ENCODE results near the gene RBFOX1.

RBFOX1 gene

GRCh38 chr16:7333180-7333725, 608 bp downstream of the RBFOX1 start:
- H3K9me3 ChIP-seq (ENCODE audit: control insufficient read depth, insufficient read depth, low read length) = peaks cover 1% of the 10 kb centered on the region
- no peaks in the 10 kb centered on the region for H3K4me1 ChIP-seq (ENCODE audit: control insufficient read depth, insufficient read depth, low read length)
- no peak for DNase-seq (ENCODE audit: low read depth, low spot score)
- H3K27ac ChIP-seq (ENCODE audit: low read length) = no peak overlapping the region
- no peak overlapping the region for H3K4me3 ChIP-seq (ENCODE audit: low read length)
- no CpG with 5 or more reads among the region's 6 CpGs for WGBS (ENCODE audit: insufficient coverage, insufficient read length)
- H3K27me3 ChIP-seq (ENCODE audit: control insufficient read depth, insufficient read depth, low read length) = no peaks in the 10 kb centered on the region
- no peaks in the 10 kb centered on the region for H3K36me3 ChIP-seq (ENCODE audit: control insufficient read depth, insufficient read depth, low read length)

GRCh38 chr16:7334801-7335560, 2.3 kb downstream of the RBFOX1 start:
- H3K4me1 ChIP-seq (ENCODE audit: control insufficient read depth, insufficient read depth, low read length) = no peaks in the 10 kb centered on the region
- H3K36me3 ChIP-seq (ENCODE audit: control insufficient read depth, insufficient read depth, low read length) = no peaks in the 10 kb centered on the region
- no peak overlapping the region for H3K27ac ChIP-seq (ENCODE audit: low read length)
- no peak for DNase-seq (ENCODE audit: low read depth, low spot score)
- no peak overlapping the region for H3K4me3 ChIP-seq (ENCODE audit: low read length)
- no CpG with 5 or more reads among the region's 3 CpGs for WGBS (ENCODE audit: insufficient coverage, insufficient read length)
- peaks cover 1% of the 10 kb centered on the region for H3K9me3 ChIP-seq (ENCODE audit: control insufficient read depth, insufficient read depth, low read length)
- no peaks in the 10 kb centered on the region for H3K27me3 ChIP-seq (ENCODE audit: control insufficient read depth, insufficient read depth, low read length)

GRCh38 chr16:7335991-7336634, 3.5 kb downstream of the RBFOX1 start:
- Histone ChIP-seq H3K4me1 (ENCODE audit: control insufficient read depth, insufficient read depth, low read length) (no peaks in the 10 kb centered on the region), H3K4me3 (ENCODE audit: low read length) (no peak overlapping the region), H3K36me3 (ENCODE audit: control insufficient read depth, insufficient read depth, low read length) (no peaks in the 10 kb centered on the region), H3K27me3 (ENCODE audit: control insufficient read depth, insufficient read depth, low read length) (no peaks in the 10 kb centered on the region), H3K27ac (ENCODE audit: low read length) (no peak overlapping the region), H3K9me3 (ENCODE audit: control insufficient read depth, insufficient read depth, low read length) (peaks cover 1% of the 10 kb centered on the region)
- DNase-seq (ENCODE audit: low read depth, low spot score) = no peak
- no CpG with 5 or more reads among the region's 3 CpGs for WGBS (ENCODE audit: insufficient coverage, insufficient read length)

- DNase-seq (ENCODE audit: low read depth, low spot score) = no peak
- Histone ChIP-seq H3K27me3 (ENCODE audit: control insufficient read depth, insufficient read depth, low read length) (no peaks in the 10 kb centered on the region), H3K9me3 (ENCODE audit: control insufficient read depth, insufficient read depth, low read length) (peaks cover 1% of the 10 kb centered on the region), H3K27ac (ENCODE audit: low read length) (no peak overlapping the region), H3K4me1 (ENCODE audit: control insufficient read depth, insufficient read depth, low read length) (no peaks in the 10 kb centered on the region), H3K36me3 (ENCODE audit: control insufficient read depth, insufficient read depth, low read length) (no peaks in the 10 kb centered on the region), H3K4me3 (ENCODE audit: low read length) (no peak overlapping the region)
- WGBS (ENCODE audit: insufficient coverage, insufficient read length) = no CpG with 5 or more reads among the region's 1 CpG
Observed at GRCh38 chr16:7336742-7337141, 4.1 kb downstream of the RBFOX1 start.

- Histone ChIP-seq H3K4me1 (ENCODE audit: control insufficient read depth, insufficient read depth, low read length) (no peaks in the 10 kb centered on the region), H3K4me3 (ENCODE audit: low read length) (no peak overlapping the region), H3K36me3 (ENCODE audit: control insufficient read depth, insufficient read depth, low read length) (no peaks in the 10 kb centered on the region), H3K27ac (ENCODE audit: low read length) (no peak overlapping the region), H3K9me3 (ENCODE audit: control insufficient read depth, insufficient read depth, low read length) (peaks cover 1% of the 10 kb centered on the region), H3K27me3 (ENCODE audit: control insufficient read depth, insufficient read depth, low read length) (no peaks in the 10 kb centered on the region)
- WGBS (ENCODE audit: insufficient coverage, insufficient read length) = no CpG with 5 or more reads among the region's 4 CpGs
- no peak for DNase-seq (ENCODE audit: low read depth, low spot score)
Observed at GRCh38 chr16:7338826-7339225, 6.2 kb downstream of the RBFOX1 start.

GRCh38 chr16:7339700-7340099, 7.1 kb downstream of the RBFOX1 start:
- Histone ChIP-seq H3K27me3 (ENCODE audit: control insufficient read depth, insufficient read depth, low read length) (no peaks in the 10 kb centered on the region), H3K4me1 (ENCODE audit: control insufficient read depth, insufficient read depth, low read length) (no peaks in the 10 kb centered on the region), H3K4me3 (ENCODE audit: low read length) (no peak overlapping the region), H3K9me3 (ENCODE audit: control insufficient read depth, insufficient read depth, low read length) (peaks cover 1% of the 10 kb centered on the region), H3K36me3 (ENCODE audit: control insufficient read depth, insufficient read depth, low read length) (no peaks in the 10 kb centered on the region), H3K27ac (ENCODE audit: low read length) (no peak overlapping the region)
- no CpG with 5 or more reads among the region's 1 CpG for WGBS (ENCODE audit: insufficient coverage, insufficient read length)
- DNase-seq (ENCODE audit: low read depth, low spot score) = no peak

- Histone ChIP-seq H3K4me1 (ENCODE audit: control insufficient read depth, insufficient read depth, low read length) (no peaks in the 10 kb centered on the region), H3K4me3 (ENCODE audit: low read length) (no peak overlapping the region), H3K9me3 (ENCODE audit: control insufficient read depth, insufficient read depth, low read length) (no peaks in the 10 kb centered on the region; the same call in 1 of the 2 replicates), H3K27ac (ENCODE audit: low read length) (no peak overlapping the region), H3K27me3 (ENCODE audit: control insufficient read depth, insufficient read depth, low read length) (no peaks in the 10 kb centered on the region), H3K36me3 (ENCODE audit: control insufficient read depth, insufficient read depth, low read length) (no peaks in the 10 kb centered on the region)
- no CpG with 5 or more reads among the region's 5 CpGs for WGBS (ENCODE audit: insufficient coverage, insufficient read length)
- no peak for DNase-seq (ENCODE audit: low read depth, low spot score)
Observed at GRCh38 chr16:7340938-7341337, 8.3 kb downstream of the RBFOX1 start.

GRCh38 chr16:7342598-7342997, 10.0 kb downstream of the RBFOX1 start:
- H3K4me1 ChIP-seq (ENCODE audit: control insufficient read depth, insufficient read depth, low read length) = no peaks in the 10 kb centered on the region
- no peak for DNase-seq (ENCODE audit: low read depth, low spot score)
- WGBS (ENCODE audit: insufficient coverage, insufficient read length) = no CpG with 5 or more reads among the region's 4 CpGs

GRCh38 chr16:7343243-7343642, 10.6 kb downstream of the RBFOX1 start:
- WGBS (ENCODE audit: insufficient coverage, insufficient read length) = no CpG with 5 or more reads among the region's 6 CpGs
- H3K4me3 ChIP-seq (ENCODE audit: low read length) = no peak overlapping the region
- no peak for DNase-seq (ENCODE audit: low read depth, low spot score)
- H3K27me3 ChIP-seq (ENCODE audit: control insufficient read depth, insufficient read depth, low read length) = no peaks in the 10 kb centered on the region
- no peak overlapping the region for H3K27ac ChIP-seq (ENCODE audit: low read length)
- no peaks in the 10 kb centered on the region for H3K4me1 ChIP-seq (ENCODE audit: control insufficient read depth, insufficient read depth, low read length)
- no peaks in the 10 kb centered on the region for H3K9me3 ChIP-seq (ENCODE audit: control insufficient read depth, insufficient read depth, low read length)
- H3K36me3 ChIP-seq (ENCODE audit: control insufficient read depth, insufficient read depth, low read length) = no peaks in the 10 kb centered on the region

More at GRCh38 chr16:7342598-7342997, 10.0 kb downstream of the RBFOX1 start:
- Histone ChIP-seq H3K36me3 (ENCODE audit: control insufficient read depth, insufficient read depth, low read length) (no peaks in the 10 kb centered on the region), H3K4me3 (ENCODE audit: low read length) (no peak overlapping the region), H3K27me3 (ENCODE audit: control insufficient read depth, insufficient read depth, low read length) (no peaks in the 10 kb centered on the region), H3K27ac (ENCODE audit: low read length) (no peak overlapping the region), H3K9me3 (ENCODE audit: control insufficient read depth, insufficient read depth, low read length) (no peaks in the 10 kb centered on the region)

GRCh38 chr16:7344830-7345780, 12.5 kb downstream of the RBFOX1 start:
- Histone ChIP-seq H3K27ac (ENCODE audit: low read length) (no peak overlapping the region), H3K4me3 (ENCODE audit: low read length) (no peak overlapping the region), H3K9me3 (ENCODE audit: control insufficient read depth, insufficient read depth, low read length) (no peaks in the 10 kb centered on the region), H3K4me1 (ENCODE audit: control insufficient read depth, insufficient read depth, low read length) (no peaks in the 10 kb centered on the region), H3K36me3 (ENCODE audit: control insufficient read depth, insufficient read depth, low read length) (no peaks in the 10 kb centered on the region), H3K27me3 (ENCODE audit: control insufficient read depth, insufficient read depth, low read length) (no peaks in the 10 kb centered on the region)
- no CpG with 5 or more reads among the region's 23 CpGs for WGBS (ENCODE audit: insufficient coverage, insufficient read length)
- no peak for DNase-seq (ENCODE audit: low read depth, low spot score)

Measured in iPS DF 6.9 (cell line).